Activated naive CD8-positive, alpha-beta T cell treated with anti-CD3 and anti-CD28 coated beads, Interleukin-2, amount 10 ng/mL, durations not matched to agents 7 days and 5 days (primary cell): Measurements from ENCODE around the gene SHISA9. TPM values are rescaled to one million over a fixed set of nuclear protein-coding genes. Genes with fewer than 3 reads are reported as not detected.

ENCODE experiments used
- ATAC-seq: fragments of 150-1000 bp; cut with Tn5 transposase; one replicate; pipeline ENCODE4 v1.10.0; 2021; ENCODE audit warnings: low read depth, moderate library complexity
- POLR2A ChIA-PET: fragments of 350-600 bp; sonication (Branson Sonifier 250); formaldehyde crosslinking; loops from one replicate; lab custom pipeline; 2021; ENCODE audit warnings: antibody characterized with exemption; lab: Charles Lee
- DNase-seq: peaks from one replicate; pipeline ENCODE4 v3.0.0; 2021
- H3K27ac Mint-ChIP-seq: one replicate; pipeline ENCODE4 v1.8.0; 2022; ENCODE audit warnings: mild to moderate bottlenecking, mixed read lengths
- H3K27me3 Mint-ChIP-seq: one replicate; pipeline ENCODE4 v1.8.0; 2022; ENCODE audit warnings: mild to moderate bottlenecking, moderate library complexity, mixed read lengths
- H3K36me3 Mint-ChIP-seq: one replicate; pipeline ENCODE4 v1.8.0; 2021; ENCODE audit warnings: mild to moderate bottlenecking, mixed read lengths
- H3K4me1 Mint-ChIP-seq: one replicate; pipeline ENCODE4 v1.8.0; 2021; ENCODE audit warnings: mixed read lengths
- H3K4me3 Mint-ChIP-seq: one replicate; pipeline ENCODE4 v1.8.0; 2022; ENCODE audit warnings: mild to moderate bottlenecking, moderate library complexity, mixed read lengths
- H3K9me3 Mint-ChIP-seq: one replicate; pipeline ENCODE4 v1.8.0; 2021; ENCODE audit warnings: mixed read lengths
- total RNA-seq, 2 experiments: library from RNA; stranded (reverse); gene quantifications; one replicate each; pipeline ENCODE4 v1.2.3, GENCODE V29; 2021

SHISA9 gene
- total RNA-seq, 2 experiments from 2014 or later: not detected

GRCh38 chr16:13181432-13181831 lies 280.0 kb downstream of the SHISA9 start:
- H3K4me1 Mint-ChIP-seq: no peaks in the 10 kb centered on the region
- H3K36me3 Mint-ChIP-seq: no peaks in the 10 kb centered on the region
- H3K4me3 Mint-ChIP-seq: no peak overlapping the region
- H3K27ac Mint-ChIP-seq: no peak overlapping the region
- POLR2A ChIA-PET: no interaction called here
- H3K27me3 Mint-ChIP-seq: no peaks in the 10 kb centered on the region
- DNase-seq (no peak), ATAC-seq (no peak)
- peaks cover 7% of the 10 kb centered on the region for H3K9me3 Mint-ChIP-seq

DNA sequence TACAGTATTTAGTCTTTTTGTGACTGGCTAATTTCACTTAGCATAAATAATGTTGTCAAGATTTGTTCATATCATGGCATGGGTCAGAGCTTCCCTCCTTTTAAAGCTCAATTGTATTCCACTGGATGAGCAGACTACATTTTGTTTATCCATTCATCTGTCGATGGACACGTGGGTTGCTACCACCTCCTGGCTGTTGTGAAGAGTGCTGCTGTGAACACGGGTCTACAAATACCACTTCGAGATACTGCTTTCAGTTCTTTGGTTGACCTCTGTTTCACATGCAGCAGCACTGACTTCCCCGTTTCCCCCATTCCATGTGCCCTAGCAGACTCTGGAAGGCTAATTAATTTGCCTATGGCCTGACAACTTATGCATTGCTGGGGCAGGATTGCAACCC lies 285.4 kb downstream of the SHISA9 start:
- Mint-ChIP-seq H3K27me3 (no peaks in the 10 kb centered on the region), H3K4me1 (no peaks in the 10 kb centered on the region), H3K36me3 (no peaks in the 10 kb centered on the region), H3K4me3 (no peak overlapping the region), H3K9me3 (peaks cover 6% of the 10 kb centered on the region), H3K27ac (no peak overlapping the region)
- DNase-seq (no peak), ATAC-seq (no peak)
- POLR2A ChIA-PET: no interaction called here

DNA sequence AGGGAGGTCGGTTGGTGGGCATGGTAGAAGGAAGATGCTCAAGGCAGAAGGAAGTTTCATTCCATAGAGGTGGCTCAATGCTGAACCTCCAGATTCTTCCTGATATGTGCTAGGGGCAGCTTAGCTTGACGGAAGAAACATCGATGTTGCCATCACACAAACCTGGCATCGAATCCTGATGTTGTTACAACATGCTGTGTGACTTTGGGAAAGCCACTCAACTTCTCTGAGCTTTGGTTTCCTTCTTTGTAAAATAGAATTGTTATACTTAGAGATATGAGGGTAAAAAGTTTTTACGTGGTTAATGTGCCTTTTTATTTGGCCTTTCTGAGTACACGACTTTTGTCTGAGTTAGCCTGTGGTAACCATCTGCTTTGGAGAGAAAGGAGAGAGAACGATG lies 287.9 kb downstream of the SHISA9 start:
- ATAC-seq: no peak
- Mint-ChIP-seq H3K4me3 (no peak overlapping the region), H3K4me1 (no peaks in the 10 kb centered on the region), H3K9me3 (peaks cover 3% of the 10 kb centered on the region), H3K36me3 (no peaks in the 10 kb centered on the region), H3K27ac (no peak overlapping the region), H3K27me3 (no peaks in the 10 kb centered on the region)
- POLR2A ChIA-PET: no interaction called here
- DNase-seq: no peak

DNA sequence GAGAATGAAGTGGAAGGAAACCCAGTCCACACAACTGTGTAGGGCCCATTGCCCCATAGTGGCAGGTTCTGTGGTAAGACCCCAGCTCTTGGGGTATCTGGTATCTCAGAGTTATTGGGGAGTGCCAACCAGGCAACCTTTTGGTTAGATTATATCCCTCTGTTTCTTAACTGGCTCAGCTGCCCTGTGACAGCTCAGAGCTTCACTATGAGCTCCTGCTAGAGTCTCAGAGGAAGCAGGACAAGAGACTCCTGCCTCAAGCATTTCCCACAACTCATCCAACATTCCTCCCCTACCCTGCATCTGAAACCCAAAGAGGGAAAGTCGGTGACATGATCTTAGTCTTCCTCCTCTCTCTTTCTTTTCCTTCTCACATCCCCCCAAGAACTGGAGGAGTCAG lies 292.3 kb downstream of the SHISA9 start:
- Mint-ChIP-seq H3K27ac (no peak overlapping the region), H3K4me1 (no peaks in the 10 kb centered on the region), H3K4me3 (no peak overlapping the region), H3K36me3 (no peaks in the 10 kb centered on the region), H3K27me3 (no peaks in the 10 kb centered on the region), H3K9me3 (peaks cover 4% of the 10 kb centered on the region)
- no peak for ATAC-seq
- no peak for DNase-seq
- POLR2A ChIA-PET: no interaction called here

DNA sequence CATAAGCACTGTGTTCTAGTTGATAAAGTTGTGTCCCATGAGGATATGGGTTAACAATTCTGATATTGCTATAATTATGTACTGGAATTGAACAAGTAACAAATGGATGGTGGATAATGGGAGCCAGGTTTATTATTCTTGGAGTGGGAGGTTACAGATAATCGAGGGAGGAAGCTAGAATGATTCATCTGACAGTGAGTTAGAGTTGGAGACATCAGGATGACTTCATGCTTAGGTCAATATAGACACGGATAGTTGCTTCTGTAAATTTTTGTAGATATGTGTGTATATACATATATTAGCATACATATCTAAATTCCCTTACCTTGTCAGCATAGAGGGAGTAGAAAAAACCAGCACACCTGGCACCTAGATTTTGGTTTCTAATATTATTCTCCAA lies 293.4 kb downstream of the SHISA9 start:
- H3K36me3 Mint-ChIP-seq: no peaks in the 10 kb centered on the region
- no peak overlapping the region for H3K4me3 Mint-ChIP-seq
- ATAC-seq (no peak), DNase-seq (no peak)
- H3K9me3 Mint-ChIP-seq: peaks cover 4% of the 10 kb centered on the region
- H3K27me3 Mint-ChIP-seq: no peaks in the 10 kb centered on the region
- POLR2A ChIA-PET: no interaction called here
- no peaks in the 10 kb centered on the region for H3K4me1 Mint-ChIP-seq
- H3K27ac Mint-ChIP-seq: no peak overlapping the region

DNA sequence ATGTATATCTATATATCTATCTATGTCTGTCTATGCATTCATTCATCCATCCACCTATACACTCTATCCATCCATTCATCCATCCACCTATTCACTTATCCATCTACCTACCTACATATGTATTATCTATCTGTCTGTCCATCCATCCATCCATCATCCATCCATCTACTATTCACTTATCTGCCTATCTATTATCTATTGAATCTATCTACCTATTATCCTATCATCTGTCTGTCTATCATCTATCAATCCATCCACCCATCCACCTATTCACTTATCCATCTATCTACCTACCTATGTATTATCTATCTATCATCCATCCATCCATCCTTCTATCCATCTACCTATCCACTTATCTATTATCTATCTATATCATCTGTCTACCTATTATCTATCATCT lies 302.3 kb downstream of the SHISA9 start:
- POLR2A ChIA-PET: no interaction called here
- Mint-ChIP-seq H3K4me1 (no peaks in the 10 kb centered on the region), H3K27me3 (no peaks in the 10 kb centered on the region), H3K27ac (no peak overlapping the region), H3K9me3 (peaks cover 2% of the 10 kb centered on the region), H3K4me3 (no peak overlapping the region), H3K36me3 (no peaks in the 10 kb centered on the region)
- no peak for DNase-seq
- ATAC-seq: no peak

GRCh38 chr16:13205352-13205751 lies 304.0 kb downstream of the SHISA9 start:
- no peak for ATAC-seq
- H3K27ac Mint-ChIP-seq: no peak overlapping the region

GRCh38 chr16:13206606-13207005 lies 305.2 kb downstream of the SHISA9 start:
- Mint-ChIP-seq H3K9me3 (no peaks in the 10 kb centered on the region), H3K36me3 (no peaks in the 10 kb centered on the region), H3K4me1 (no peaks in the 10 kb centered on the region), H3K27ac (no peak overlapping the region), H3K4me3 (no peak overlapping the region), H3K27me3 (no peaks in the 10 kb centered on the region)
- POLR2A ChIA-PET: no interaction called here
- no peak for ATAC-seq
- no peak for DNase-seq

More at GRCh38 chr16:13205352-13205751, 304.0 kb downstream of the SHISA9 start:
- DNase-seq: no peak
- POLR2A ChIA-PET: no interaction called here
- Mint-ChIP-seq H3K4me1 (no peaks in the 10 kb centered on the region), H3K4me3 (no peak overlapping the region), H3K27me3 (no peaks in the 10 kb centered on the region), H3K36me3 (no peaks in the 10 kb centered on the region), H3K9me3 (no peaks in the 10 kb centered on the region)

GRCh38 chr16:13207151-13207550 lies 305.8 kb downstream of the SHISA9 start:
- POLR2A ChIA-PET: no interaction called here

GRCh38 chr16:13223666-13224065 lies 322.3 kb downstream of the SHISA9 start:
- no peaks in the 10 kb centered on the region for H3K36me3 Mint-ChIP-seq
- no peak for ATAC-seq
- DNase-seq: no peak
- H3K9me3 Mint-ChIP-seq: peaks cover 9% of the 10 kb centered on the region
- H3K4me1 Mint-ChIP-seq: no peaks in the 10 kb centered on the region
- H3K4me3 Mint-ChIP-seq: no peak overlapping the region
- POLR2A ChIA-PET: no interaction called here
- no peak overlapping the region for H3K27ac Mint-ChIP-seq
- H3K27me3 Mint-ChIP-seq: no peaks in the 10 kb centered on the region

More at GRCh38 chr16:13207151-13207550, 305.8 kb downstream of the SHISA9 start:
- Mint-ChIP-seq H3K4me1 (no peaks in the 10 kb centered on the region), H3K9me3 (no peaks in the 10 kb centered on the region), H3K27ac (no peak overlapping the region), H3K36me3 (no peaks in the 10 kb centered on the region), H3K27me3 (no peaks in the 10 kb centered on the region), H3K4me3 (no peak overlapping the region)
- ATAC-seq (no peak), DNase-seq (no peak)

GRCh38 chr16:13229039-13229438 lies 327.6 kb downstream of the SHISA9 start:
- DNase-seq (no peak), ATAC-seq (no peak)
- Mint-ChIP-seq H3K4me3 (no peak overlapping the region), H3K36me3 (no peaks in the 10 kb centered on the region), H3K27ac (no peak overlapping the region), H3K27me3 (no peaks in the 10 kb centered on the region), H3K9me3 (peaks cover 5% of the 10 kb centered on the region), H3K4me1 (no peaks in the 10 kb centered on the region)
- POLR2A ChIA-PET: no interaction called here

DNA sequence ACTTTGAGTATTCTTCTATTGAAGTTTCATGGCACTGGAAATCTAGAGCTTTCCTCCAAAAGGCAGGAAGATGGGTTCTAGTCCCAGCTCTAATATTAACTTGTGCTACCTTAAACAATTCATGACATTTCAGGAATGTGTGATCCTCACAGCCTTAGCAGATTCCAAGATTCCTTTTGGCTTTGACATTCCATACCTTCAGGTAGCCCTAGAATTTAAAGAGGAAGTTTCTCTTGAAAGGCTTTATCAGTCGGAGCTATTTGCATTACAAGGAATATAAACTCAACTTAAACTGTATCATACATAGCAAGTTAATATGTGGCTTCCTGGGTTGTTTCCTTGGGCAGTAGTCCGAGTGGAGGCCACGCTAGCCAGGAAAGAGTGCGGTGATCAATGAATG lies 330.0 kb downstream of the SHISA9 start:
- no peak overlapping the region for H3K4me3 Mint-ChIP-seq

GRCh38 chr16:13234999-13235398 lies 333.6 kb downstream of the SHISA9 start:
- no peak overlapping the region for H3K4me3 Mint-ChIP-seq
- H3K36me3 Mint-ChIP-seq: no peaks in the 10 kb centered on the region
- DNase-seq (no peak), ATAC-seq (no peak)
- H3K27ac Mint-ChIP-seq: no peak overlapping the region
- no peaks in the 10 kb centered on the region for H3K4me1 Mint-ChIP-seq
- POLR2A ChIA-PET: no interaction called here
- H3K27me3 Mint-ChIP-seq: no peaks in the 10 kb centered on the region
- H3K9me3 Mint-ChIP-seq: no peaks in the 10 kb centered on the region

More for the DNA sequence above, 330.0 kb downstream of the SHISA9 start:
- H3K27ac Mint-ChIP-seq: no peak overlapping the region
- peaks cover 5% of the 10 kb centered on the region for H3K9me3 Mint-ChIP-seq
- H3K4me1 Mint-ChIP-seq: no peaks in the 10 kb centered on the region
- H3K36me3 Mint-ChIP-seq: no peaks in the 10 kb centered on the region
- no peak for ATAC-seq
- no peaks in the 10 kb centered on the region for H3K27me3 Mint-ChIP-seq
- POLR2A ChIA-PET: no interaction called here
- DNase-seq: no peak

- POLR2A ChIA-PET: no interaction called here
- Mint-ChIP-seq H3K4me3 (no peak overlapping the region), H3K27me3 (no peaks in the 10 kb centered on the region), H3K9me3 (no peaks in the 10 kb centered on the region), H3K27ac (no peak overlapping the region), H3K36me3 (no peaks in the 10 kb centered on the region), H3K4me1 (no peaks in the 10 kb centered on the region)
- DNase-seq: no peak
- ATAC-seq: no peak
Observed at GRCh38 chr16:13236308-13236707, 334.9 kb downstream of the SHISA9 start.

DNA sequence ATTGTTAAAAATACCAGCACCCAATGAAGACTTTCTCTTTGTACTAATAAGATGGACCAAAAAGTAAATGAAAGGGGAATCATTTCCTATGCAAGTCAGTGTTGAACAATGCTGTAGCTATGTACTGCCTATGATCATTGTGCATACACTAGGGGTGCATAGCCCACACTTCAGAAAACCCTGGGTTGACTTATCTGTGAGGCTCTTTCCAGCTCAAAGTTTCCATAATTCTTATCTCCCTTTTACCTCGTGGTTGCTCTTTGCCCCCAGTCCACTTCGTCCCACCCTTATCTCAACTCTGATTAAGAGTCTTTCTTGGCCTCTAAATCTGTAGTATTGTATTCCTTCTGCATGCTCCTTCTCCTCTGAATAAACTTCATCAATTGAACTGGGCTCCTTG lies 336.8 kb downstream of the SHISA9 start:
- Mint-ChIP-seq H3K27ac (no peak overlapping the region), H3K27me3 (no peaks in the 10 kb centered on the region), H3K4me3 (no peak overlapping the region), H3K4me1 (no peaks in the 10 kb centered on the region), H3K9me3 (no peaks in the 10 kb centered on the region), H3K36me3 (no peaks in the 10 kb centered on the region)
- POLR2A ChIA-PET: no interaction called here
- DNase-seq: no peak
- ATAC-seq: no peak
